Cardiac fibroblast (primary cell): ENCODE measurements around the gene ACBD6.

ENCODE experiments used
- DNase-seq, 2 donors: peaks; one replicate each; pipeline versions ENCODE4 v3.0.0 to v3.0.0-alpha.2; 2010; ENCODE audit warnings: low read depth in 2 of 2
- H3K4me3 ChIP-seq, 2 donors: replicated peaks in 1 of 2; 1 replicate in 1 of 2; 2 replicates in 1 of 2; pipeline ENCODE4 v1.5.1; 2011; ENCODE audit warnings: low read depth in 2 of 2, low read length in 2 of 2, mild to moderate bottlenecking in 2 of 2, moderate library complexity in 1 of 2
- TF ChIP-seq, protein P1 (sequence below): IDR thresholded peaks from one replicate; pipeline ENCODE4 v1.5.1; 2011; ENCODE audit warnings: low read depth, mild to moderate bottlenecking, low read length, inconsistent platforms

The ACBD6 gene

GRCh38 chr1:180287988-180288705 is 214.2 kb downstream of the ACBD6 start:
- no peak for DNase-seq
- H3K4me3 ChIP-seq = no peak overlapping the region
- TF ChIP-seq, protein P1, sequence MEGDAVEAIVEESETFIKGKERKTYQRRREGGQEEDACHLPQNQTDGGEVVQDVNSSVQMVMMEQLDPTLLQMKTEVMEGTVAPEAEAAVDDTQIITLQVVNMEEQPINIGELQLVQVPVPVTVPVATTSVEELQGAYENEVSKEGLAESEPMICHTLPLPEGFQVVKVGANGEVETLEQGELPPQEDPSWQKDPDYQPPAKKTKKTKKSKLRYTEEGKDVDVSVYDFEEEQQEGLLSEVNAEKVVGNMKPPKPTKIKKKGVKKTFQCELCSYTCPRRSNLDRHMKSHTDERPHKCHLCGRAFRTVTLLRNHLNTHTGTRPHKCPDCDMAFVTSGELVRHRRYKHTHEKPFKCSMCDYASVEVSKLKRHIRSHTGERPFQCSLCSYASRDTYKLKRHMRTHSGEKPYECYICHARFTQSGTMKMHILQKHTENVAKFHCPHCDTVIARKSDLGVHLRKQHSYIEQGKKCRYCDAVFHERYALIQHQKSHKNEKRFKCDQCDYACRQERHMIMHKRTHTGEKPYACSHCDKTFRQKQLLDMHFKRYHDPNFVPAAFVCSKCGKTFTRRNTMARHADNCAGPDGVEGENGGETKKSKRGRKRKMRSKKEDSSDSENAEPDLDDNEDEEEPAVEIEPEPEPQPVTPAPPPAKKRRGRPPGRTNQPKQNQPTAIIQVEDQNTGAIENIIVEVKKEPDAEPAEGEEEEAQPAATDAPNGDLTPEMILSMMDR = no peak

DNA sequence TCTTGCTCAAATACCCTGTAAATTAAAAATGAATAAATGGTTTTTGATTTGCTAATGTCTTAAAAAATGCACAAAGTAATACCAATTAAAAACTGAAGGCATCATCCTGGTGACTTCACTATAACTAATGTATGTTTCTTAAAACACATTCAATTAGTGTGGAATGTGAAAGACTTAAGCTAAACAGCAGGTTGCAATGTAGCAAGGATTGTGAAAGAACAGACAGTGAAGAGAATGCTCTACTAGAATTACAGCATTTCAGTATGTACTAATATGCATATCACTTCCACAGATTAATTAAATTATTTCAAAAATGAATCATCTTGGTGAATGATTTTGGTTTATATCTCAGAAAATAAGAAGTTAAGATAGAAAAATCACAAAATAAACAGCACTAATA is 216.0 kb downstream of the ACBD6 start:
- DNase-seq = no peak
- no peak overlapping the region for H3K4me3 ChIP-seq
- TF ChIP-seq, protein P1 = no peak

DNA sequence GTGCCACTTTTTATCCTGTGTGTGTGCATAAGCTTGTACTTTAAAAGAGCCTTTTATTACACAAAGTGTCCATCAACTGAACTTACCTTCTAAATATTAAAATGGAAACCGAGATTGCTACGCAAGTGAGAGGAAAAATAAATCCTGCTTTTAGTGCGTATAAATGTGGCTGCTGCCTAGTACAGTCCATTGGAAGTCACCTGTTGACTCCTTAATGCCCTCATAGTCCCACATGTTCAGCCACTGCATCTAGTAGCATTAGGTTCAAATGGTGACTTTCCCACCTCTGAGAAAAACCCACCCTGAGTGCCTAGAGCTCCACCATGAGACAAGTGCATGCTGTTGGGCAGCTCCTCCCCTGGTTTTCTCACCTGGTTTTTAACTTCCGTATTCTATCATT is 219.3 kb downstream of the ACBD6 start:
- no peak for DNase-seq
- TF ChIP-seq, protein P1 = no peak
- H3K4me3 ChIP-seq = no peak overlapping the region

- DNase-seq = no peak
- no peak overlapping the region for H3K4me3 ChIP-seq
- TF ChIP-seq, protein P1 = no peak
Observed at GRCh38 chr1:180282401-180283044, 219.9 kb downstream of the ACBD6 start.

DNA sequence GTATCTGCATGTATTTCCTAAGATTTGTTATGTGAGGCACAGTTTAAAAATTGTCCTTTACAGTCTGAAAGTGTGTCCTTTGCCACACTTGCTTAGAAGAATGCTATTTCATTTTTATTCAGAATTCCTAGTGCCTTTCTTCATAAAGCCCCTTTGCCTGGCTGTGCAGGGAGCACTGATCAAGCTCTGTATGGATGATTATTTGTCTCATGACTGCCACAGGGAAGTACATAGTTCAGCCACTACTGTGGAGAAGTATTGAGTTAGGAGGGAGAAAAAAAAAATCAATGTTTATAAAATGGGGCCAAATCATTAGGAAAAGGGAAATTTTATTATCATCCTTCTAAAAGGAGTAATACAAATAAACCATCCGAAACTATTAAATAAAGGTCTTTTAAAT is 220.9 kb downstream of the ACBD6 start:
- TF ChIP-seq, protein P1 = no peak
- DNase-seq = no peak
- H3K4me3 ChIP-seq = no peak overlapping the region

- DNase-seq = no peak
- no peak overlapping the region for H3K4me3 ChIP-seq
- TF ChIP-seq, protein P1 = no peak
Observed at GRCh38 chr1:180280617-180281016, 221.8 kb downstream of the ACBD6 start.

- H3K4me3 ChIP-seq = no peak overlapping the region
- TF ChIP-seq, protein P1 = no peak
- no peak for DNase-seq
Observed at GRCh38 chr1:180279651-180280050, 222.7 kb downstream of the ACBD6 start.
